A673 (cell line): ENCODE results near the gene DAPK2.

Experiments
- EZH2 ChIP-seq: fragments of 200-600 bp; sonication (generic); IDR thresholded peaks from 2 replicates; pipeline ENCODE4 v1.6.1; 2017; ENCODE audit warnings: borderline replicate concordance, low read depth, mild to moderate bottlenecking, mixed read lengths, antibody characterized with exemption, low read length; ENCODE audit not compliant: poor library complexity, severe bottlenecking
- TF ChIP-seq, protein P1 (sequence below): fragments of 300-800, 200-600 bp; sonication (generic); conservative IDR thresholded peaks from 2 replicates; pipeline ENCODE4 v1.5.1; 2017; ENCODE audit warnings: low read depth, mild to moderate bottlenecking, antibody characterized with exemption, low read length, moderate library complexity, mixed read lengths

- TF ChIP-seq, protein P1, sequence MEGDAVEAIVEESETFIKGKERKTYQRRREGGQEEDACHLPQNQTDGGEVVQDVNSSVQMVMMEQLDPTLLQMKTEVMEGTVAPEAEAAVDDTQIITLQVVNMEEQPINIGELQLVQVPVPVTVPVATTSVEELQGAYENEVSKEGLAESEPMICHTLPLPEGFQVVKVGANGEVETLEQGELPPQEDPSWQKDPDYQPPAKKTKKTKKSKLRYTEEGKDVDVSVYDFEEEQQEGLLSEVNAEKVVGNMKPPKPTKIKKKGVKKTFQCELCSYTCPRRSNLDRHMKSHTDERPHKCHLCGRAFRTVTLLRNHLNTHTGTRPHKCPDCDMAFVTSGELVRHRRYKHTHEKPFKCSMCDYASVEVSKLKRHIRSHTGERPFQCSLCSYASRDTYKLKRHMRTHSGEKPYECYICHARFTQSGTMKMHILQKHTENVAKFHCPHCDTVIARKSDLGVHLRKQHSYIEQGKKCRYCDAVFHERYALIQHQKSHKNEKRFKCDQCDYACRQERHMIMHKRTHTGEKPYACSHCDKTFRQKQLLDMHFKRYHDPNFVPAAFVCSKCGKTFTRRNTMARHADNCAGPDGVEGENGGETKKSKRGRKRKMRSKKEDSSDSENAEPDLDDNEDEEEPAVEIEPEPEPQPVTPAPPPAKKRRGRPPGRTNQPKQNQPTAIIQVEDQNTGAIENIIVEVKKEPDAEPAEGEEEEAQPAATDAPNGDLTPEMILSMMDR: no peak
- TF ChIP-seq EZH2: no peak
Observed at GRCh38 chr15:64071931-64072765, 25.9 kb upstream of the DAPK2 start.
